NB4 (cell line): ENCODE results near the gene LCE7A.

Source experiments
- POLR2A ChIP-seq: IDR thresholded peaks from 2 replicates; pipeline ENCODE4 v1.6.1; 2011; ENCODE audit warnings: mild to moderate bottlenecking; ENCODE audit not compliant: insufficient read length; ENCODE audit errors: extremely low read depth
- TF ChIP-seq, protein P1 (sequence below): IDR thresholded peaks from one replicate; pipeline ENCODE4 v1.5.1; 2012; ENCODE audit warnings: low read depth, low read length
- TF ChIP-seq, protein P2 (sequence below): IDR thresholded peaks from 2 replicates; pipeline ENCODE4 v1.6.1; 2011; ENCODE audit warnings: low read depth, low read length

DNA sequence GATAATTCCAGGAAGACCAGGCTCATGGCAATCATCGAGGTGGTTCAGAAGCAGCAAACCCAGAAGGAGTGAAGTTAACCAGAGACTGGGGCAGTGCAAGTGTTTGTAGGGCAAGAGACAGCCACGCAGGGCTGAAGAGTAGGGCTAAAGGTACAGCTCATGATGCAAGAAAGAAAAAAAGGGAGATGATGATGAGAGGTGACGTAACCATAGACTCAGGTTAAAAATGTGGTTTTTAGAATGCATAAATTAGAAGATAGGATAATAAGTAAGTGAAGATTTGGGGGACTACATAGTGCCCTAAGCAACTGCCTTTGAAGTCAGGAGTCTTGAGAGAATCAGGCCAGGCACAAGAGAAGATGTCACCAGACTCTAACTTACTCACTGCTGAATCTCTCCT lies 333 bp downstream of the LCE7A start:
- TF ChIP-seq, protein P1, sequence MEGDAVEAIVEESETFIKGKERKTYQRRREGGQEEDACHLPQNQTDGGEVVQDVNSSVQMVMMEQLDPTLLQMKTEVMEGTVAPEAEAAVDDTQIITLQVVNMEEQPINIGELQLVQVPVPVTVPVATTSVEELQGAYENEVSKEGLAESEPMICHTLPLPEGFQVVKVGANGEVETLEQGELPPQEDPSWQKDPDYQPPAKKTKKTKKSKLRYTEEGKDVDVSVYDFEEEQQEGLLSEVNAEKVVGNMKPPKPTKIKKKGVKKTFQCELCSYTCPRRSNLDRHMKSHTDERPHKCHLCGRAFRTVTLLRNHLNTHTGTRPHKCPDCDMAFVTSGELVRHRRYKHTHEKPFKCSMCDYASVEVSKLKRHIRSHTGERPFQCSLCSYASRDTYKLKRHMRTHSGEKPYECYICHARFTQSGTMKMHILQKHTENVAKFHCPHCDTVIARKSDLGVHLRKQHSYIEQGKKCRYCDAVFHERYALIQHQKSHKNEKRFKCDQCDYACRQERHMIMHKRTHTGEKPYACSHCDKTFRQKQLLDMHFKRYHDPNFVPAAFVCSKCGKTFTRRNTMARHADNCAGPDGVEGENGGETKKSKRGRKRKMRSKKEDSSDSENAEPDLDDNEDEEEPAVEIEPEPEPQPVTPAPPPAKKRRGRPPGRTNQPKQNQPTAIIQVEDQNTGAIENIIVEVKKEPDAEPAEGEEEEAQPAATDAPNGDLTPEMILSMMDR: no peak
- TF ChIP-seq, protein P2, sequence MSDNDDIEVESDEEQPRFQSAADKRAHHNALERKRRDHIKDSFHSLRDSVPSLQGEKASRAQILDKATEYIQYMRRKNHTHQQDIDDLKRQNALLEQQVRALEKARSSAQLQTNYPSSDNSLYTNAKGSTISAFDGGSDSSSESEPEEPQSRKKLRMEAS: no peak
- TF ChIP-seq POLR2A: no peak
